ENCODE measurements around the gene NUDT8. TPM values are rescaled to one million over a fixed set of nuclear protein-coding genes. Genes with fewer than 3 reads are reported as not detected.
A peak's percentile ranks its signal among the peaks of the same experiment; 100 is the strongest.

Gene NUDT8
- total RNA-seq, 1 donor from 2014 or later, result 5.3 TPM

DNA sequence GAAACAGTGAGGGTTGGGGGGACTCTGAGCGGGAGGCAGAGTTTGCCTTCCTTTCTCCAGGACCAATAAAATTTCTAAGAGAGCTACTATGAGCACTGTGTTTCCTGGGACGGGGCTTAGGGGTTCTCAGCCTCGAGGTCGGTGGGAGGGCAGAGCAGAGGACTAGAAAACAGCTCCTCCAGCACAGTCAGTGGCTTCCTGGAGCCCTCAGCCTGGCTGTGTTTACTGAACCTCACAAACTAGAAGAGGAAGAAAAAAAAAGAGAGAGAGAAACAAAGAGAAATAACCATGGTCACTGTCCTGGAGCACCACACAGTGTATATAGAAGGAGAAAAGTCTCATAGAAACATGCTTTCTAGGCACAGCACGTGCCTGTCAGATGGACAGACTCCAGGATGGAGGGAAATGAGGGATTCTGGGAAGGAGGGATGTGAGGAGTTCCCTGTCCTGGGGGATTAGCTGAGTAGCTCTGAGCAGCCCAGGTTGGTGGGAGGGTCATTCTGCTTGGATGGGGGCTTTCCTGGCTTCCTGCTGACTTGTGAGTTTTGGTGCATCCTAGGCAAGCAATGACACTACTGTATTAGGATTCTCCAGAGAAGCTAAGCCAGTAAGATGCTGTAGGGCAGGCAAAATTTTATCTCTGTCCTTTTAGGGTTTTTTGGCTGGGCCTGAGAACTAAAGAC is 43.0 kb downstream of the NUDT8 start:
- no peak for TF ChIP-seq CTCF (IDR thresholded peaks at IDR 0.05)
- no peak for ATAC-seq (ENCODE audit: low read depth)
- POLR2A ChIA-PET, result interaction anchor here (0.8 to 4.9 kb wide), 7 partner anchors 8 to 242 kb away, joined by 3 to 66 read pairs (median 4); partner anchors contain the start of genes NUDT8 and POLD4
- Mint-ChIP-seq H3K4me1 (peaks cover 81% of the 10 kb centered on the region), H3K27me3 (no peaks in the 10 kb centered on the region), H3K4me3 (peak overlapping the region; percentile 84), H3K36me3 (ENCODE audit: low read depth) (peaks cover 32% of the 10 kb centered on the region), H3K27ac (peak overlapping the region; percentile 99), H3K9me3 (peaks cover 2% of the 10 kb centered on the region)
- DNase-seq, result no peak
- CTCF ChIA-PET, result interaction anchor here (0.7 kb wide), 1 partner anchor 61 kb away, joined by 3 read pairs; no protein-coding TSS in a partner anchor
- intact Hi-C loops (cut with micrococcal nuclease), result loop anchor here (5.0 kb wide), 2 partner anchors 184 to 234 kb away; partner anchors contain the start of genes POLD4, PPP1CA and TBC1D10C

DNA sequence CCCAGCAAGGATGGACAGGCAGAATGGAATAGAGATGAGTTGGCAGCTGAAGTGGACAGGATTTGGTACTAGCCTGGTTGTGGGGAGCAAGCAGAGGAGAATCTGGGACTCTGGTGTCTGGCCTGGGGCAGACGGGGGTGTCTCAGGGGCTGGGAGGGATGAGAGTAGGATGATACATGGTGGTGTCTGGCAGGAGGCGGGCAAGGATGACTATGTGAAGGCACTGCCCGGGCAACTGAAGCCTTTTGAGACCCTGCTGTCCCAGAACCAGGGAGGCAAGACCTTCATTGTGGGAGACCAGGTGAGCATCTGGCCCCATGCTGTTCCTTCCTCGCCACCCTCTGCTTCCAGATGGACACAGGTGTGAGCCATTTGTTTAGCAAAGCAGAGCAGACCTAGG is 43.8 kb downstream of the NUDT8 start:
- peak overlapping the region; percentile 99 for H3K27ac Mint-ChIP-seq
- no peaks in the 10 kb centered on the region for H3K27me3 Mint-ChIP-seq
- peaks cover 2% of the 10 kb centered on the region for H3K9me3 Mint-ChIP-seq
- ATAC-seq (ENCODE audit: low read depth), result no peak
- no peak for DNase-seq
- ChIA-PET POLR2A (interaction anchor here (0.8 to 4.9 kb wide), 4 partner anchors 22 to 241 kb away, joined by 3 to 66 read pairs (median 15); partner anchors contain the start of gene NUDT8), CTCF (interaction anchor here (2.3 kb wide), 1 partner anchor 44 kb away, joined by 8 read pairs; the partner anchor contains the start of gene NUDT8)
- peaks cover 32% of the 10 kb centered on the region for H3K36me3 Mint-ChIP-seq (ENCODE audit: low read depth)
- H3K4me1 Mint-ChIP-seq, result peaks cover 83% of the 10 kb centered on the region
- peak overlapping the region; percentile 84 for H3K4me3 Mint-ChIP-seq
- TF ChIP-seq CTCF (IDR thresholded peaks at IDR 0.05), result no peak
- intact Hi-C loops (cut with micrococcal nuclease), result loop anchor here (5.0 kb wide), 2 partner anchors 184 to 234 kb away; partner anchors contain the start of genes POLD4, PPP1CA and TBC1D10C

DNA sequence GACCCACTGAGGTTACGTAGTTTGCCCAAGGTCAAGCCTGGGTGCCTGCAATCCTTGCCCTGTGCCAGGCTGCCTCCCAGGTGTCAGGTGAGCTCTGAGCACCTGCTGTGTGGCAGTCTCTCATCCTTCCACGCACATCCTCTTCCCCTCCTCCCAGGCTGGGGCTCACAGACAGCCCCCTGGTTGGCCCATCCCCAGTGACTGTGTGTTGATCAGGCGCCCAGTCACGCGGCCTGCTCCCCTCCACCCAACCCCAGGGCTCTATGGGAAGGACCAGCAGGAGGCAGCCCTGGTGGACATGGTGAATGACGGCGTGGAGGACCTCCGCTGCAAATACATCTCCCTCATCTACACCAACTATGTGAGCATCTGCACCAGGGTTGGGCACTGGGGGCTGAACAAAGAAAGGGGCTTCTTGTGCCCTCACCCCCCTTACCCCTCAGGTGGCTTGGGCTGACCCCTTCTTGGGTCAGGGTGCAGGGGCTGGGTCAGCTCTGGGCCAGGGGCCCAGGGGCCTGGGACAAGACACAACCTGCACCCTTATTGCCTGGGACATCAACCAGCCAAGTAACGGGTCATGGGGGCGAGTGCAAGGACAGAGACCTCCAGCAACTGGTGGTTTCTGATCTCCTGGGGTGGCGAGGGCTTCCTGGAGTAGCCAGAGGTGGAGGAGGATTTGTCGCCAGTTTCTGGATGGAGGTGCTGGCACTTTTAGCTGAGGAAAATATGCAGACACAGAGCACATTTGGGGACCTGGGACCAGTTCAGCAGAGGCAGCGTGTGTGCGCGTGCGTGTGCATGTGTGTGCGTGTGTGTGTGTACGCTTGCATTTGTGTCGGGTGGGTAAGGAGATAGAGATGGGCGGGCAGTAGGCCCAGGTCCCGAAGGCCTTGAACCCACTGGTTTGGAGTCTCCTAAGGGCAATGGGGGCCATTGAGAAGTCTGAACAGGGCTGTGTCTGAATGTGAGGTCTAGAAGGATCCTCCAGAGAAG is 44.6 kb downstream of the NUDT8 start:
- Mint-ChIP-seq H3K9me3 (peaks cover 2% of the 10 kb centered on the region), H3K27ac (peak overlapping the region; percentile 99), H3K36me3 (ENCODE audit: low read depth) (peaks cover 32% of the 10 kb centered on the region), H3K4me3 (peak overlapping the region; percentile 84), H3K27me3 (no peaks in the 10 kb centered on the region), H3K4me1 (peaks cover 81% of the 10 kb centered on the region)
- CTCF ChIA-PET, result interaction anchor here (1.7 to 2.3 kb wide), 2 partner anchors 13 to 44 kb away, joined by 5 to 8 read pairs; partner anchors contain the start of gene NUDT8
- intact Hi-C loops (cut with micrococcal nuclease), result loop anchor here (5.0 kb wide), 2 partner anchors 183 to 233 kb away; partner anchors contain the start of genes POLD4, PPP1CA and TBC1D10C
- DNase-seq, result no peak
- POLR2A ChIA-PET, result interaction anchor here (0.6 to 4.9 kb wide), 12 partner anchors 9 to 184 kb away, joined by 3 to 66 read pairs (median 8); partner anchors contain the start of genes NDUFV1, NUDT8, PPP1CA and PTPRCAP
- no peak for TF ChIP-seq CTCF (IDR thresholded peaks at IDR 0.05)
- ATAC-seq (ENCODE audit: low read depth), result no peak

DNA sequence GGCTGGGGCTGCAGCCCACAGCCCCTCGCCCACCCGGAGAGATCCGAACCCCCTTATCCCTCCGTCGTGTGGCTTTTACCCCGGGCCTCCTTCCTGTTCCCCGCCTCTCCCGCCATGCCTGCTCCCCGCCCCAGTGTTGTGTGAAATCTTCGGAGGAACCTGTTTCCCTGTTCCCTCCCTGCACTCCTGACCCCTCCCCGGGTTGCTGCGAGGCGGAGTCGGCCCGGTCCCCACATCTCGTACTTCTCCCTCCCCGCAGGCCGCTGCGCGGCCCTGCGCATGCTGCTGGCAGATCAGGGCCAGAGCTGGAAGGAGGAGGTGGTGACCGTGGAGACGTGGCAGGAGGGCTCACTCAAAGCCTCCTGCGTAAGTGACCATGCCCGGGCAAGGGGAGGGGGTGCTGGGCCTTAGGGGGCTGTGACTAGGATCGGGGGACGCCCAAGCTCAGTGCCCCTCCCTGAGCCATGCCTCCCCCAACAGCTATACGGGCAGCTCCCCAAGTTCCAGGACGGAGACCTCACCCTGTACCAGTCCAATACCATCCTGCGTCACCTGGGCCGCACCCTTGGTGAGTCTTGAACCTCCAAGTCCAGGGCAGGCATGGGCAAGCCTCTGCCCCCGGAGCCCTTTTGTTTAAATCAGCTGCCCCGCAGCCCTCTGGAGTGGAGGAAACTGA is 45.4 kb downstream of the NUDT8 start:
- peaks cover 2% of the 10 kb centered on the region for H3K9me3 Mint-ChIP-seq
- peaks cover 79% of the 10 kb centered on the region for H3K4me1 Mint-ChIP-seq
- ChIA-PET CTCF (interaction anchor here (1.0 to 2.3 kb wide), 6 partner anchors 12 to 75 kb away, joined by 3 to 9 read pairs (median 4); partner anchors contain the start of gene NUDT8), POLR2A (interaction anchor here (0.5 to 4.9 kb wide), 20 partner anchors 10 to 316 kb away, joined by 3 to 66 read pairs (median 6); partner anchors contain the start of genes ACY3, AIP, ANKRD13D and CDK2AP2)
- H3K36me3 Mint-ChIP-seq (ENCODE audit: low read depth), result peaks cover 32% of the 10 kb centered on the region
- intact Hi-C loops (cut with micrococcal nuclease), result no loop called here
- peak overlapping the region; percentile 84 for H3K4me3 Mint-ChIP-seq
- DNase-seq (peak; percentile 31), ATAC-seq (ENCODE audit: low read depth) (no peak)
- TF ChIP-seq CTCF (IDR thresholded peaks at IDR 0.05), result no peak
- H3K27me3 Mint-ChIP-seq, result no peaks in the 10 kb centered on the region
- H3K27ac Mint-ChIP-seq, result peak overlapping the region; percentile 99

All from activated B cell treated with CpG ODN at 0.5 μM for 24 hours (primary cell).